NT2/D1 (cell line): ENCODE measurements around the gene ANKRD66.
A peak's percentile ranks its signal among the peaks of the same experiment; 100 is the strongest.
"Not testable (repeated sequence)": the region's sequence is repeated elsewhere in the genome, so short reads cannot be mapped to it uniquely, and the experiment has no call there.

Source experiments
- DNase-seq: peaks from one replicate; pipeline ENCODE4 v3.0.0-alpha.2; 2011; ENCODE audit warnings: low read depth, low spot score
- H3K27me3 ChIP-seq: 2 replicates; pipeline ENCODE4 v1.6.0; 2011; ENCODE audit warnings: mild to moderate bottlenecking; ENCODE audit not compliant: insufficient read length, insufficient read depth
- H3K36me3 ChIP-seq: 2 replicates; pipeline ENCODE4 v1.6.1; 2011; ENCODE audit warnings: mild to moderate bottlenecking, low read length, mixed read lengths; ENCODE audit not compliant: insufficient read depth, insufficient read length
- H3K4me1 ChIP-seq: 2 replicates; pipeline ENCODE4 v1.5.1; 2011; ENCODE audit not compliant: insufficient read depth, insufficient read length
- H3K4me3 ChIP-seq: 2 replicates; pipeline ENCODE4 v1.5.1; 2011; ENCODE audit warnings: low read depth; ENCODE audit not compliant: insufficient read length
- H3K9ac ChIP-seq: 2 replicates; pipeline ENCODE4 v1.6.0; 2011; ENCODE audit warnings: low read depth; ENCODE audit not compliant: insufficient read length
- H3K9me3 ChIP-seq: 2 replicates; pipeline ENCODE4 v1.5.1; 2011; ENCODE audit warnings: mild to moderate bottlenecking, low read length; ENCODE audit not compliant: insufficient read depth
- SUZ12 ChIP-seq: IDR thresholded peaks from 2 replicates; pipeline ENCODE4 v1.6.1; 2011; ENCODE audit not compliant: insufficient read length, insufficient read depth; ENCODE audit errors: extremely low read depth
- YY1 ChIP-seq: IDR thresholded peaks from 2 replicates; pipeline ENCODE4 v1.6.1; 2011; ENCODE audit not compliant: insufficient read length, insufficient read depth
- ZNF274 ChIP-seq: IDR thresholded peaks from 2 replicates; pipeline ENCODE4 v1.6.1; 2011; ENCODE audit warnings: mild to moderate bottlenecking, low read depth, low read length

ANKRD66 gene

DNA sequence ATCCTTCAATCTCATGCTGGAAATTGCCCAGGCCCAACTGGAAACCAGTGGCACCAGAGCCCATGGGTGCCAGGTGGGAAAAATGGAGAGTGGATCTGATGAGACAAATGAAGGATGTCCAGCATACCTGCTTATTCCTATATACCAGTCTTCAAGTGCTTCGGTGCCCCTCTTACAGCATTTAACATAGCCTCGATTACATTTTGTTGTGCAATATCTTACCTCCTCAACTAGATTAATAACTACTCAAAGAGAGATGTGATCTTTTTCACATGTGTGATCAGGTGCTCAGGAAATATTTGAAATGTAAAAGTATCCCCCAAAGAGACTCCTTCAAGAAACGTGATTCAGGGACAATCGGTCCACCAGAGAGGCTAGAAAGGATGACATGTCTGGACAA, 4.8 kb upstream of the ANKRD66 start:
- Histone ChIP-seq H3K4me3 (no peak overlapping the region), H3K9me3 (no peaks in the 10 kb centered on the region), H3K4me1 (no peaks in the 10 kb centered on the region), H3K27me3 (no peaks in the 10 kb centered on the region), H3K9ac (no peak overlapping the region), H3K36me3 (no peaks in the 10 kb centered on the region)
- DNase-seq, result no peak
- TF ChIP-seq SUZ12, result no peak
- TF ChIP-seq YY1, result no peak
- no peak for TF ChIP-seq ZNF274

DNA sequence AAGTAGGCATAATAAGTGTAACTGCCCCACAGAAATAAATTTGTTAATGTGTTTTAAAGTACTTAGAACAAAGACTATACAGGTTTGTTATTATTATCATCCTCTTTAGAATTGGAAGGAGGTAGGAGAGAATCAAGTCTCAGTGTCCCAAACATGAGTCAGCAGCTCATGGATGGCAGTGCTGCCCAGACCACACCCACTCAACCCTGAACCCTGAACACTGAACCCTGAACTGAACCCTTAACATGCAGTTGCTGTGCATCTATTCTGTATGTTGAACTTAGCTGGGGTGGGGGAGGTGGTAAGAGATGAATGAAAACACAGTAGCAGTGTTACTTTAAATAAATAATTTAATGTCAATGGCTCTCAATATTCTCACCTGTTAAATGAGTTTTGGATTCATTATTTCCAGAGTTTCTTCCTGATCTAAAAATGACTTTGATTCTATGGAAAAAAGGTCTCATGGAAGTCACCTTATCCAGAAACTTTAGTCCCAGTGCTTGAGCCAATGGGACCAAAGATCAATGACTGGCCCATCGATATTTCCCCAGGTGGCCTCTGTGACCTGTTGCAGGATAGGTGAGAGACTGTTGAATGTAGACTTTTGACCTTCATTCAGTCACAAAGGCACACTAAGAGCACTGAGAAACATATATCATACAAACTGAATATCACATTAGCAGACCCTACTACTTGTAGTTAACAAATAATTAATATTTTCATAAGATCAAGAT, 3.1 kb upstream of the ANKRD66 start:
- Histone ChIP-seq H3K4me1 (no peaks in the 10 kb centered on the region), H3K27me3 (no peaks in the 10 kb centered on the region), H3K36me3 (no peaks in the 10 kb centered on the region), H3K9me3 (peaks cover 14% of the 10 kb centered on the region; the same call in 1 of the 2 replicates), H3K4me3 (no peak overlapping the region), H3K9ac (no peak overlapping the region)
- TF ChIP-seq SUZ12 (no peak), YY1 (no peak), ZNF274 (no peak)
- DNase-seq, result no peak

DNA sequence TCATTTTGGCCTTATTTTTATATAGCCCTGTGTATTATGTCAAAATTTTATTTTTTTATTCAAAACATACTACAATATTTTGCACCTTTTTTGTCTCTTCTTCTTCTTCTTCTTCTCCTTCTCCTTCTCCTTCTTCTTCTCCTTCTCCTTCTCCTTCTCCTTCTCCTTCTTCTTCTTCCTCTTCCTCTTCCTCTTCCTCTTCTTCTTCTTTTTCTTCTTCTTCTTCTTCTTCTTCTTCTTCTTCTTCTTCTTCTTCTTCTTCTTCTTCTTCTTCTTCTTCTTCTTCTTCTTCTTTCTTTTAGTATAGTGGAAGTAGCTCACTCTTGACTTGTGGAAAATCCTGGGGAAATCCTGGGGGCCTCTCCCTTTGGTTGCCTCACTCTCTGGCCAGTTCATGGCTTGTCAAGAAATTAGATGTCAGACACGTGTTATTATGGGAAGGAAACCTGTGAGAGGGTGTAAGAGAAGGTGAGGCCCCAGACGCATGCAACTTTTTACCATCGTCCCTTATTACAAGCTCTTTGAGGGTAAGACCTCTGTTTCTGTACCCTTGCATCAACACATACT, 2.5 kb upstream of the ANKRD66 start:
- H3K36me3 ChIP-seq, H3K27me3 ChIP-seq, H3K4me1 ChIP-seq, DNase-seq, H3K9ac ChIP-seq, H3K4me3 ChIP-seq: not testable (repeated sequence)
- peaks cover 19% of the 10 kb centered on the region; the same call in 1 of the 2 replicates for H3K9me3 ChIP-seq

DNA sequence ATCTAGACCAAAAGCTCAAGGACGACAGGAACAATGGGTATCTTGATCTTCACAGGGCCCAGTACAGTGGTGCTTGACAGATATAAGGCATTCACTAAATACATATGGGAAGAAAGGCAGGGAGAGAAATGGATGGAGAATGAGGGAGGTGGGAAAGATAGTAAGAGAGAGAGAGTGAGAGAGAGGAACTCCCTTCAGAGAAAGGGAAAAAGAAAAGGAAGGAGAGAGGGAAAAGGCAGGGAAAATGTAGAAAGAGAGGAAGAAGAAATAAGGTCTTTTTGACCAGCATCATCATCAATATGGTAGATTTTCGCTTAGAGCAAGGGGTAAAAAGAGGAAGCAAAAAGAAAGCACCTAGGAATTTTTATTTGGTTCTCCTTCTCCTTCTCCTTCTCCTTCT, 760 bp upstream of the ANKRD66 start:
- TF ChIP-seq ZNF274, result no peak
- TF ChIP-seq YY1, result no peak
- Histone ChIP-seq H3K9me3 (peaks cover 19% of the 10 kb centered on the region; the same call in 1 of the 2 replicates), H3K36me3 (no peaks in the 10 kb centered on the region), H3K4me3 (no peak overlapping the region), H3K4me1 (peaks cover 5% of the 10 kb centered on the region), H3K27me3 (no peaks in the 10 kb centered on the region), H3K9ac (no peak overlapping the region)
- no peak for DNase-seq

DNA sequence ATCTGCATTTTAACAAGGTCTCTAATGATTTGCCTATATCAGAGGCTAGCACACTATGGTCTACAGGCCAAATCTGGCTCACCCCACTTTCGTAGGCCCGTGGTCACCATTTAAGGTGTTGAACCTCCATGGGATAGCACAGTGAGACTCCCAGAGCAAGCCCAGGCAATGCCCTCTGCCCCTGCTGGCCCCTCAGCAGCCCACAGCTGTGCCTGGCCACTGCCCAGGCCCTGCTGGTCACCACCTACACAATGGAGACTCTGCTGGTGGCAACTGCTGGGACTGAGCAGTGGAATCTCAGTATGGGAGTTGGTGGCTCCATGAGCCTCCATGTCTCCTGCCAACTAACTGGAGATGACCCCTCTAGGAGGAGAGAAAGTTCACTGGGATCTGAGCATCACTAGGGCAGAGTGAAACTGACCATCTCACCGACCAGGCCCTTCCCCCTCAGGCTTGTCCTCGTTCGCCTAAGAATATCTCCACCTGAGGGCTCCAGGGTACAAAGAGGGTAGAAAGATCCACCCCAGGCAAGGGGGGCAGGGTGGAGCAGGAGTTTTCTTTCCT, 2.3 kb downstream of the ANKRD66 start:
- no peaks in the 10 kb centered on the region for H3K36me3 ChIP-seq
- H3K4me3 ChIP-seq, result no peak overlapping the region
- H3K9me3 ChIP-seq, result peaks cover 19% of the 10 kb centered on the region; the same call in 1 of the 2 replicates
- H3K9ac ChIP-seq, result no peak overlapping the region
- no peak for DNase-seq
- H3K27me3 ChIP-seq, result no peaks in the 10 kb centered on the region
- TF ChIP-seq ZNF274 (no peak), SUZ12 (no peak), YY1 (no peak)
- peaks cover 5% of the 10 kb centered on the region for H3K4me1 ChIP-seq

DNA sequence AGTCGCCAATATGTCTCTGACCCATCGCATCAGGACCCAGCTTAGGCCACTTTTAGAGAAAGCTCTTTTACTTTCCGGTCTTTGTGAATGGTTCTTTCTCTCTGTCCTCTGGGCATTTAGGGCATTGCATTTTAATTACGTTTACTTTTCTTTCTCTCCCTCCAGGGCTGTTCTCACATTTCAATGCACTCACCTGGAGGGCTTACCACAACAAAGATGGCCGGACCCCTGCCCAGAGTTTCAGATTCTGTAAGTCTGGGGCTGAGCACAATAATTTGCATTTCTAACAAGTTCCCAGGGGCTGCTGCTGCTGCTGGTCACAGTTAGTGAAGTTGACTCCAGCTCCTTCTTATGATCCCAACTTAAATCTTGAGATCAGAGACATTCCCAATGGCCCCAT, 3.0 kb downstream of the ANKRD66 start:
- Histone ChIP-seq H3K4me1 (peaks cover 5% of the 10 kb centered on the region), H3K27me3 (no peaks in the 10 kb centered on the region), H3K4me3 (no peak overlapping the region), H3K9me3 (peaks cover 19% of the 10 kb centered on the region; the same call in 1 of the 2 replicates), H3K9ac (no peak overlapping the region), H3K36me3 (no peaks in the 10 kb centered on the region)
- no peak for TF ChIP-seq SUZ12
- peak; percentile 39 for TF ChIP-seq YY1
- DNase-seq, result peak; percentile 36

DNA sequence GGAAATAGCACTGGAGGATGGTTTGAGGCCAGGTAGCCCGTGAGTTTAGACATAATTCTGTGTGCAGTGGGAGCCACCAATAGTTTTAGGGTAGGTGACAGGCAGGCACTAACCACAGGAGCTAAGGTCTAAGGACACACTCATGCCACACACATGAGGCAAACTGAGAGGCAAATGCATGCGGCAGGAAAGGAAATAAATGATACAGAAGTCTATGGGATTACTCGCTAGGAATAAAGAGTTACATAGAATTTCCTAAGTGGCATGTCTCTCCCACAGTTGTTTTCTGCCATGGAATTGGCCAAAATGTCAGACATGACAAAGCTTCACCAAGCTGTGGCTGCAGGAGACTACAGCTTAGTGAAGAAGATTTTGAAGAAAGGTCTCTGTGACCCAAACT, 4.9 kb downstream of the ANKRD66 start:
- peaks cover 5% of the 10 kb centered on the region for H3K4me1 ChIP-seq
- TF ChIP-seq ZNF274 (no peak), YY1 (no peak), SUZ12 (no peak)
- H3K36me3 ChIP-seq, result no peaks in the 10 kb centered on the region
- no peak overlapping the region for H3K9ac ChIP-seq
- peaks cover 19% of the 10 kb centered on the region; the same call in 1 of the 2 replicates for H3K9me3 ChIP-seq
- H3K27me3 ChIP-seq, result no peaks in the 10 kb centered on the region
- no peak overlapping the region for H3K4me3 ChIP-seq
- no peak for DNase-seq
